Breast epithelium (tissue), 3 donors: ENCODE results near the gene LEP.

Experiments
- CTCF ChIP-seq, 3 donors: fragments of 450-650 bp; IDR thresholded peaks; one replicate each; pipeline ENCODE4 v1.5.1; 2016 to 2017; ENCODE audit warnings: antibody characterized with exemption in 3 of 3, mild to moderate bottlenecking in 3 of 3, moderate library complexity in 3 of 3
- POLR2A ChIP-seq: fragments of 450-650 bp; IDR thresholded peaks from one replicate; pipeline ENCODE4 v1.6.1; 2016; ENCODE audit warnings: antibody characterized with exemption, mild to moderate bottlenecking, moderate library complexity

- TF ChIP-seq POLR2A (no peak), CTCF (IDR thresholded peaks at IDR 0.05) (no peak)
Measured at GRCh38 chr7:128197989-128198580, 43.0 kb upstream of the LEP start.
